GM18909 (cell line): ENCODE data around the gene GJD2.

Source experiments
- ATAC-seq: cut with Tn5 transposase; IDR thresholded peaks from one replicate; pipeline ENCODE4 v1.9.1; 2021; ENCODE audit warnings: mild to moderate bottlenecking; ENCODE audit not compliant: unreplicated experiment, poor library complexity

Gene GJD2

GRCh38 chr15:34776606-34777105 lies 21.9 kb upstream of the GJD2 start:
- no peak for ATAC-seq

- ATAC-seq: no peak
These were observed 19.1 kb upstream of the GJD2 start for GRCh38 chr15:34773917-34774316.

DNA sequence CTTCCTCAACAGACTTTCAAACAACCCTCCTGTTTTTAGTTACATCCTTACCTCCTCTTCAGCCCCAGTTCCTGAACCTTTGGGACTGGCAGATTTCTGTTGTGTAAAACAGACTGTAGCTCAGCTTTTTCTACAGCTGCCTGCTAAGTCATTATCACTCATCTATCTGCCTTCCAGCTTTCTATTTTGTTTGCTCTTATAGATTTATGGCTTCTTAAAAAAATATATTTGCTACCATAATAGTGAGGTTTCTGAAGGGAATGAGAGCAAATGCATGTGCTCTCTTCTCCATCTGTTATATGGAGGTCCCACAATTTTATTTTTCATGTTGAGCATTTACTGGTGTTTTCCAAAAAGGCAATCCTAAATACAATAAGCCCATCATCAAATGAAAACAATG lies 18.2 kb upstream of the GJD2 start:
- no peak for ATAC-seq

GRCh38 chr15:34772312-34772711 lies 17.5 kb upstream of the GJD2 start:
- no peak for ATAC-seq

- ATAC-seq: no peak
These were observed 14.9 kb upstream of the GJD2 start for GRCh38 chr15:34769711-34770110.

DNA sequence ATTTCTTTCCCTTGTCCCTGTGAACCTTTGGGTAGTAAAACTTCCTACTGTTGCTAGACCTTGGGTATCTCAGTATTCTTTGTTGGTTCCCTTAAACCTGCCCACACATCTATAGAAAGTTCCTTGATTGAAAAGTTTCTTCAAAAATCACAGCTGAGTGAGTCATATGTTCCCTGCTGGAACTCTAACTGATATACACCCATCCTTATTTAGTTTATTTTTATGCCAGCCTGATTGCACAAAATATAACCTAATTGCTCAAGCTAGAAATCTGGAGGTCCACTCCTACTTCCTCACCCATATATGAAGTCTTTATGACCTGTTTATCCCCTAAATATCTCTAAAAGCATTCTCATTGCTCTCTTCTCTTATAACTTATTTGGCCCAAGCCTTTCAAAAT lies 13.7 kb upstream of the GJD2 start:
- no peak for ATAC-seq

GRCh38 chr15:34765741-34766140 lies 10.9 kb upstream of the GJD2 start:
- no peak for ATAC-seq

GRCh38 chr15:34760909-34761308 lies 6.1 kb upstream of the GJD2 start:
- ATAC-seq: no peak

DNA sequence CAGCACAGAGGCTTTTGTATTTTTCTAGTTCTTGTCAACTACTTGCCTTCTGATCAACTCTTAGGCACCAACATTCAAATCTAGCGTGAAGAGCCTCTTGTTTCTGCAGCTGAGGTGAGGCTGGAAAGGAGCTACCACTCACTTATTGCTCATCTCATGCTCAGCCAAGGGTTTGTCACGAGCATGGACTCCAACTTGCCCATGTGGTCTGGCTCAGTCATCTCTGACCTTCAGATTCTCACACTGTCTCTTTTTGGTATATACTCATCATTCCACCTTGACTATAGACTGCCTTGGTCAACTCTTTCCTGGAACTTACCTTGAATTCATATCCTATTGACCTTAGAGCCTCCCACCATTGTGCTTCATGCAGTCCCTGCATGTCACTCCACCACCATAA lies 5.2 kb upstream of the GJD2 start:
- ATAC-seq: no peak

GRCh38 chr15:34759347-34759746 lies 4.5 kb upstream of the GJD2 start:
- ATAC-seq: no peak

DNA sequence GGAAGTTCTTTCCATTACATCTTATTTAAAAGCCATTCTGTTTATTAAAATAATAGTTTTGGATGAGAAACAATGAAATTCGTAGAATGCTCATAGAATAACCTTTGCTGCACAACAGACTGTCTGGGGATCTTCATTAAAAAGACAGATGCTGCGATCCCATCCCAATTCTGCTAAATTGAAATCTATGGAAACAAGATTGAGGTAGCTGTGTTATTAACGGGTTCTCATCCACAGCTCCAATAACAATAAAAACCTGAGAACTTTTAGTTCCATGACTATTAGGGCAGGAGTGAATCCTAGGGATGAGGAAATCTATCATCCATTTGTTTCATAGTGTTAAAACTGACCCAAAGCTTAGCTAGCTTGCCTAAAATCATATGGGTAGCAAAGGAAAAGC lies 2.5 kb upstream of the GJD2 start:
- no peak for ATAC-seq

- no peak for ATAC-seq
These were observed 598 bp upstream of the GJD2 start for GRCh38 chr15:34755419-34755773.

DNA sequence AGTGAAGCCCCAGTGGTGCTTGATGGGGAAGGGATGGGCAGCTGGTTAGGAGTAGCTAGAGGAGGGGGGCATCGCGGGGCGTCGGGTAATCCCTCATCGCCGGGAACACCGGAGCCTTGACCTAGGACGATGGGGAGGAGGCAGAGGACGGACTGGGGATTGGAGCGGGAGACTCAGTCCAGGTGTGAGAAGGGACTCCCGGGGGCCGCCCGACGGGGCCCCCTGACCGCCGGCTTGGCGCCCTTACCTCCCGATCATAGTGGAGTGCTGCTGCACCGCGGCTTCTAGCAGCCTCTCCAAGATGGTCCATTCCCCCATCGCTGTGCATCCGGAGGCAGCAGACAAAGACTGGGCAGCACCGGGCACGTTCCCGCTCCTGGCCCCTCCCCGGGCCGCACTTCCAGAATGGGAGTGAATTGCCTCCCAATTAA lies 612 bp downstream of the GJD2 start:
- ATAC-seq: no peak

DNA sequence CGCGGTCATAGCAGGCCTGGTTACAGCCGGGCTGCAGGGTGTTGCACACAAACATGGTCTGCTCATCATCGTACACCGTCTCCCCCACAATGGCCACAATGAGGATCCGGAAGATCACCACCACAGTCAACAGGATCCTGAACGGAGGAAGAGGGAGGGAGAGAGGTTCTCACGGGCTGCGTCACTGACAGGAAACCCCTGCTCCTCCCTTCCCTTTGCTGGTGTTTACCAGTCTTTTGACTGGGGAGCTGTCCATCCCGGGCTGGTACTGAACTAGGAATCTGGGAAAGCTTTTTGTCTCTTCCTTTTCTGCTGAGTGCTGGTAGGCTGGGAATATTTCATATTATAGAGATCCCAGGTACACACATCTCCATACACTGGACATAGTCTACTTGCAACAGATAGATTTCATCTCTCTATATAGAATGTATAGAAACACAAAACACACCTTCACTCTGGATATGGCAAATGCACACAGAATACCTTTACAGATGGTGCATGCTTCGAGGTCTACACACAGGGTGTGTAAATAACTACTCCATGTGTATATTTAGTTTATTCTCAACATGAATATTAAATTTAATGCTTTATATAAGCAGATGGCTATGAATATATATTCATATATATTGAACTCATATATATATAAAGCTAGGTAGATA lies 1.4 kb downstream of the GJD2 start:
- no peak for ATAC-seq

DNA sequence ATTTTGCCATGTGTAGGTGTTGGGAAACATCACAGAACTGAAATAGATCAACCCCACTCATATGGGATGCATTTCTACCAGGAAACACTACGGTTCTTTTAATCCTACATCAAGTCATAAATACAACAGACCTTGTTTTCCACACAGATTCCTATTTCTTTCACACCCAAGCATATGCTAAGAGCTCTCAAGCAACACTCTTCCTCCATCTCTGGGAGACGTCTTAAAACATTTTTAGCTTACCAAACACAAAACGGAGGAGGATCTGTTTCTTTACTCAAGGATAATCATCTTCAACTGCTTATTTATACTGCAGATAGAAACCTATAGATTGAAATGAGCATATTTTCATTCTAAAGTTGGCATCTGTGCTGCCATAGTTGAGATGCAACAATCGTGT lies 5.1 kb downstream of the GJD2 start:
- ATAC-seq: no peak

GRCh38 chr15:34739346-34739745 lies 15.5 kb downstream of the GJD2 start:
- ATAC-seq: no peak

DNA sequence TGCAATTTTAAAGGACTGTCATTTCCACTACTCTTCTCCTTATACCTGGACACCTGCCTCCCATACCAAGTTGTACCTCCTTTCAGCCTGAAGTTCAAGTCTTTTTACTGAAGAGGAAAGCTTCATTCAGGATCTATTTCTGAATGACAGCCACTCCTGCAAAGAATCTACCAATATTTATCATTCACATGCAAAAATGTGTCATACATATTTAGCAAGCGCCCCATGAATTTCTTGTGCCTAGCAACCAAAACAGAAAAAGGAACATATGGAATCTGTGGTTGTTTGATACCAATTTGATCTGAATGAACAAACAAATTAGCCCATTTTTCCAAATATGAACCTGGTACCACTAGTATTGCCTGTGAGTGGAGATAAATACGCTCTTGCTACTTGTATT lies 16.8 kb downstream of the GJD2 start:
- no peak for ATAC-seq

- ATAC-seq: no peak
These were observed 17.3 kb downstream of the GJD2 start for GRCh38 chr15:34737477-34737876.

GRCh38 chr15:34734303-34734702 lies 20.5 kb downstream of the GJD2 start:
- no peak for ATAC-seq

DNA sequence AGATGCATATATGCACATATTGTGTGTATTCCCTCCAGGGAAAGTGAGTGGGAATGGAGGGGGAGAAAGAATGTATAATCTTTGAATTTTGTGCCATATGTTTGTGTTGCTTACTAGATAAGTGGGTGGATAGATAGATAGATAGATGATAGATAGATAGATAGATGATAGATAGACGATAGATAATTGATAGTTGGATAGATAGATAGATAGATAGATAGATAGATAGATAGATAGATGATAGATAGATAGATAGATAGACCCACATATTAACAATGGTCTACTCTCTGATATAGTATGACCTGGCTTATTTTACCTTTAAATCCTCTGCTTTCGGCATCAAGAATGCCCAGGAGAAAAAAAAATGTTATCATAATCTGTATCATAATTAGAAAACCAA lies 21.2 kb downstream of the GJD2 start:
- ATAC-seq: no peak

GRCh38 chr15:34732430-34732829 lies 22.4 kb downstream of the GJD2 start:
- ATAC-seq: no peak

DNA sequence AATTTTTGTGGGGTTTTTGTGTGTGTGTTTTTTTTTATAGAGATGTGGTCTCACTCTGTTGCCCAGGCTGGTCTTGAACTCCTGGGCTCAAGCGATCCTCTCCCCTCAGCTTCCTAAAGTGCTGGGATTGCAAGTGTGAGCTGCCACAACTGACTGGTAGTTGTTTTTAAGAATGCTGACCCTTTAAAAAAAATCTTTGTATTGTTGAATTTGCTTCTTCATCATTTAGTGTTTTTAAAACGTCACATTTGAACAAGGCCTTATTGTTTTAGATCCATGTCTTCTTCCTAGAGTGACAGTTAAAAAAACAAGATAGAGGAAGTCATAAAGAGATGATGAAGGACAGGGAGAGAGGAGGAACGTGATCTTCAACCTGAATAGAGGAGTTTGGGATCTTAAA lies 24.1 kb downstream of the GJD2 start:
- no peak for ATAC-seq

DNA sequence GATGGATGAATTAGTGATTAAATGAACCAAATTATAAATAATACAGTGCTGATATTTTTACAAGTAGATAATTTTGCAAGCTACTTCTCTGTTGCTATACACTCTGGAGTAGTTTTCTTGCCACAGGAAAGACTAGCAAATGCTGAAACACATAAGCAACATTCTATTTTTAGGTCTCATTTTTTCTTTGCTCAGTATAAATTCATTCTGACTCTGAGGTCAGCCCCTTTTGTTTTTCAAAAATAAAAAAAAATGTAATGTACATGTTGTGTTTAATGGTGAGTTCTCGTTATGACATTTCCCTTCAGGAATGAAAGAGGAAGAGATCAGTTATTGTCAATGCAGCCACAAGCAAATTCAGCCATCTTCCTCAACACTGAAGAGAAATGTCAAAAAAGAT lies 24.9 kb downstream of the GJD2 start:
- no peak for ATAC-seq
